Posterior vena cava (tissue), 2 donors: ENCODE data around the gene TMPRSS13. TPM values are rescaled to one million over a fixed set of nuclear protein-coding genes. Genes with fewer than 3 reads are reported as not detected.
"Not testable (repeated sequence)": the region's sequence is repeated elsewhere in the genome, so short reads cannot be mapped to it uniquely, and the experiment has no call there.

ENCODE experiments used
- DNase-seq: peaks from one replicate; pipeline ENCODE4 v3.0.0-alpha.2; 2020; ENCODE audit warnings: low spot score
- intact Hi-C, 2 donors: fragments of 100-400 bp; cut with DNase I; formaldehyde crosslinking; loops; one replicate each; pipeline versions ENCODE4 v1.14.1 to v1.14.2; 2022 to 2023
- total RNA-seq, 2 donors: library from RNA; stranded (reverse); fragmentation: NEBNext Ultra II Directional; extraction: Animal tissue kit (Norgen Biotek cat#: 25700); gene quantifications; one replicate each; pipeline ENCODE4 v1.2.1, GENCODE V29; 2021
- donor health status: DM: yes; HTN: yes; CAD: no.
- donor health status: DM: yes; HTN: yes; CAD: no.

Gene TMPRSS13
- total RNA-seq, 2 donors from 2014 or later, result 0.24 to 0.37 TPM

- intact Hi-C loops, result no loop called here
- DNase-seq, result peak; percentile 11
Measured at GRCh38 chr11:117932947-117933346, 3.7 kb upstream of the TMPRSS13 start.

- peak; percentile 41 for DNase-seq
- intact Hi-C loops, result no loop called here
Measured at GRCh38 chr11:117932426-117932825, 3.2 kb upstream of the TMPRSS13 start.

- peak; percentile 22 for DNase-seq
- intact Hi-C loops, result no loop called here
Measured at GRCh38 chr11:117931971-117932370, 2.8 kb upstream of the TMPRSS13 start.

GRCh38 chr11:117931331-117931950 lies 2.2 kb upstream of the TMPRSS13 start:
- intact Hi-C loops, result no loop called here
- DNase-seq, result peak; percentile 47

GRCh38 chr11:117930668-117931330 lies 1.6 kb upstream of the TMPRSS13 start:
- DNase-seq, result peak; percentile 71
- intact Hi-C loops, result no loop called here

- intact Hi-C loops, result no loop called here
Measured at GRCh38 chr11:117929916-117930570, 841 bp upstream of the TMPRSS13 start.

GRCh38 chr11:117928446-117929141 lies 608 bp downstream of the TMPRSS13 start:
- DNase-seq, result no peak
- intact Hi-C loops, result no loop called here

More at GRCh38 chr11:117929916-117930570, 841 bp upstream of the TMPRSS13 start:
- DNase-seq, result no peak

- intact Hi-C loops, result no loop called here
- DNase-seq, result peak; percentile 54
Measured at GRCh38 chr11:117927926-117928325, 1.3 kb downstream of the TMPRSS13 start.

- intact Hi-C loops, result not testable (repeated sequence)
- DNase-seq, result peak; percentile 72
Measured at GRCh38 chr11:117926166-117926565, 3.0 kb downstream of the TMPRSS13 start.

GRCh38 chr11:117925198-117925925 lies 3.8 kb downstream of the TMPRSS13 start:
- peak; percentile 23 for DNase-seq
- intact Hi-C loops, result no loop called here

GRCh38 chr11:117924631-117925170 lies 4.5 kb downstream of the TMPRSS13 start:
- peak; percentile 44 for DNase-seq
- intact Hi-C loops, result no loop called here

- peak; percentile 50 for DNase-seq
- intact Hi-C loops, result no loop called here
Measured at GRCh38 chr11:117923773-117924172, 5.4 kb downstream of the TMPRSS13 start.

- peak; percentile 41 for DNase-seq
- intact Hi-C loops, result no loop called here
Measured at GRCh38 chr11:117923275-117923674, 5.9 kb downstream of the TMPRSS13 start.

GRCh38 chr11:117921893-117922292 lies 7.3 kb downstream of the TMPRSS13 start:
- intact Hi-C loops, result no loop called here
- peak; percentile 69 for DNase-seq

- peak; percentile 47 for DNase-seq
Measured at GRCh38 chr11:117921456-117921855, 7.7 kb downstream of the TMPRSS13 start.

GRCh38 chr11:117919781-117920221 lies 9.4 kb downstream of the TMPRSS13 start:
- intact Hi-C loops, result no loop called here
- peak; percentile 58 for DNase-seq

More at GRCh38 chr11:117921456-117921855, 7.7 kb downstream of the TMPRSS13 start:
- intact Hi-C loops, result no loop called here

GRCh38 chr11:117919341-117919740 lies 9.9 kb downstream of the TMPRSS13 start:
- intact Hi-C loops, result no loop called here
- DNase-seq, result peak; percentile 62

GRCh38 chr11:117918366-117919255 lies 10.6 kb downstream of the TMPRSS13 start:
- peak; percentile 77 for DNase-seq
- intact Hi-C loops, result no loop called here
